WTC11 (cell line): ENCODE data around the gene APLF. TPM values are rescaled to one million over a fixed set of nuclear protein-coding genes. Genes with fewer than 3 reads are reported as not detected.

Experiments used
- ATAC-seq: fragments of 200-7000 bp; cut with Tn5 transposase; 2 replicates; pipeline ENCODE4 v1.10.0; 2021; ENCODE audit warnings: mild to moderate bottlenecking, moderate library complexity
- CTCF ChIA-PET: fragments of 300-600 bp; sonication (Branson Sonifier 250); formaldehyde crosslinking; loops from one replicate; lab custom pipeline; 2021; ENCODE audit warnings: antibody characterized with exemption; lab: Charles Lee
- POLR2A ChIA-PET: fragments of 350-600 bp; sonication (Branson Sonifier 250); formaldehyde crosslinking; loops from one replicate; lab custom pipeline; 2021; ENCODE audit warnings: antibody characterized with exemption; lab: Charles Lee
- DNase-seq: peaks from one replicate; pipeline ENCODE4 v3.0.0; 2021; ENCODE audit warnings: low spot score
- H3K27ac Mint-ChIP-seq: 2 replicates; pipeline ENCODE4 v1.8.0; 2021; ENCODE audit warnings: mixed read lengths
- H3K27me3 Mint-ChIP-seq: 2 replicates; pipeline ENCODE4 v1.8.0; 2021; ENCODE audit warnings: low read depth, mild to moderate bottlenecking, moderate library complexity, mixed read lengths
- H3K36me3 Mint-ChIP-seq: 2 replicates; pipeline ENCODE4 v1.8.0; 2021; ENCODE audit warnings: mixed read lengths
- H3K4me1 Mint-ChIP-seq: 2 replicates; pipeline ENCODE4 v1.8.0; 2022; ENCODE audit warnings: mixed read lengths
- H3K4me3 Mint-ChIP-seq: 2 replicates; pipeline ENCODE4 v1.8.0; 2021; ENCODE audit warnings: mild to moderate bottlenecking, moderate library complexity, mixed read lengths
- H3K9me3 Mint-ChIP-seq: 2 replicates; pipeline ENCODE4 v1.8.0; 2021; ENCODE audit warnings: mixed read lengths
- CBFB ChIP-seq: sonication (generic); formaldehyde crosslinking; IDR thresholded peaks from 2 replicates; pipeline ENCODE4 v1.8.1; 2022; ENCODE audit warnings: mild to moderate bottlenecking, low read depth, missing genetic modification reagents
- ESRRA ChIP-seq: sonication (generic); formaldehyde crosslinking; IDR thresholded peaks from 2 replicates; pipeline ENCODE4 v1.8.1; 2022; ENCODE audit warnings: mild to moderate bottlenecking, missing genetic modification reagents, borderline replicate concordance
- KAT7 ChIP-seq: sonication (generic); formaldehyde crosslinking; IDR thresholded peaks from 2 replicates; pipeline ENCODE4 v1.8.1; 2023; ENCODE audit warnings: missing genetic modification reagents, mild to moderate bottlenecking, borderline replicate concordance
- ZNF396 ChIP-seq: fragments of 250-450 bp; sonication (Bioruptor Pico); IDR thresholded peaks from 2 replicates; pipeline ENCODE4 v1.8.0; 2021; ENCODE audit warnings: mild to moderate bottlenecking, moderate library complexity, borderline replicate concordance
- ZNF671 ChIP-seq: fragments of 250-450 bp; sonication (Bioruptor Pico); IDR thresholded peaks from 2 replicates; pipeline ENCODE4 v1.8.0; 2021; ENCODE audit warnings: mild to moderate bottlenecking
- total RNA-seq: library from RNA; stranded (reverse); gene quantifications from 3 replicates; pipeline ENCODE4 v1.2.3, GENCODE V29; 2021
- TF ChIP-seq, protein P1 (sequence below): fragments of 250-450 bp; sonication (Bioruptor Pico); IDR thresholded peaks from 2 replicates; pipeline ENCODE4 v1.9.0; 2021; ENCODE audit warnings: mild to moderate bottlenecking
- TF ChIP-seq, protein P2 (sequence below): fragments of 250-450 bp; sonication (Bioruptor Pico); IDR thresholded peaks from 2 replicates; pipeline ENCODE4 v1.9.0; 2021; ENCODE audit warnings: mild to moderate bottlenecking, borderline replicate concordance
- TF ChIP-seq, protein P3 (sequence below): fragments of 250-450 bp; sonication (Bioruptor Pico); conservative IDR thresholded peaks from 2 replicates; pipeline ENCODE4 v1.9.0; 2021; ENCODE audit warnings: mild to moderate bottlenecking
- TF ChIP-seq, protein P4 (sequence below): sonication (generic); formaldehyde crosslinking; IDR thresholded peaks from 2 replicates; pipeline ENCODE4 v1.8.0; 2022; ENCODE audit warnings: mild to moderate bottlenecking, missing genetic modification reagents
- TF ChIP-seq, protein P5 (sequence below): sonication (generic); formaldehyde crosslinking; IDR thresholded peaks from 2 replicates; pipeline ENCODE4 v1.8.1; 2023; ENCODE audit warnings: mild to moderate bottlenecking, missing genetic modification reagents

The APLF gene
- total RNA-seq, 1 experiment from 2014 or later, result 2.7 TPM

DNA sequence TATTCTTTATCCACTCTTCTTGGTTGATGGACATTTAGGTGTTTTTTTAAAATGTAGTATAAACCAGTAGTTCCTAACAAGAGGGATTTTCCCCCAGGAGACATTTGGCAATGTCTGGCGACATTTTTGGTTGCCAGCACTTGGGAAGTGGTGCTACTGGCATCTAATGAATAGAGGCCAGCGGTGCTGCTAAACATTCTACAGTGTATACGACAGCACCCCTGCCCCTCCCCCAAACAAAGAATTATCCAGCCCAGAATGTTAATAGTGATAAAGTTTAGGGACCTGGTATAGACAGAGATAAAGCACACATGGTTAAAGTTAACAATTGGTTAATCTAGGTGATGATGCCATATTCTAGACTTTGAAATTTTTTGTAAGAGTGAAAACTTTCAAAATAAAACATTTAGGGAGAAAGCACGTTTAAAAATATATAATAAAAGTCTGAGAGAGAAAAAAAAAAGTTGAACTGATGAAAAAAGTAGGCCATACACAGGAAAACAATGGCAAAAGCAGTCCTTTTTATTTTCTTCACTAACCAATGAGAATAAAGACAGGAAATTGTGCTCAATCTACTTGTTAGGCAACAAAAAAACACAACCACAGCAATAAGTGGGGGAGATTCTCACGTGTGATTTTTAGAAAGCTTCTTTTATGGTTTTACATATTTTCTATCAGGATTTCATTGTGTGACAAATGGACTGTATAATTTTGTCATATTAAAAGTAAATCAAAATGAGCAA is 15.1 kb upstream of the APLF start (continued):
- TF ChIP-seq ESRRA (CRISPR knock-in tag) (no peak), CBFB (CRISPR knock-in tag) (no peak), ZNF396 (CRISPR knock-in tag) (no peak), ZNF671 (CRISPR knock-in tag) (no peak), KAT7 (CRISPR knock-in tag) (no peak)
- TF ChIP-seq, protein P1, sequence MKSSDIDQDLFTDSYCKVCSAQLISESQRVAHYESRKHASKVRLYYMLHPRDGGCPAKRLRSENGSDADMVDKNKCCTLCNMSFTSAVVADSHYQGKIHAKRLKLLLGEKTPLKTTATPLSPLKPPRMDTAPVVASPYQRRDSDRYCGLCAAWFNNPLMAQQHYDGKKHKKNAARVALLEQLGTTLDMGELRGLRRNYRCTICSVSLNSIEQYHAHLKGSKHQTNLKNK (CRISPR knock-in tag), result no peak
- TF ChIP-seq, protein P2, sequence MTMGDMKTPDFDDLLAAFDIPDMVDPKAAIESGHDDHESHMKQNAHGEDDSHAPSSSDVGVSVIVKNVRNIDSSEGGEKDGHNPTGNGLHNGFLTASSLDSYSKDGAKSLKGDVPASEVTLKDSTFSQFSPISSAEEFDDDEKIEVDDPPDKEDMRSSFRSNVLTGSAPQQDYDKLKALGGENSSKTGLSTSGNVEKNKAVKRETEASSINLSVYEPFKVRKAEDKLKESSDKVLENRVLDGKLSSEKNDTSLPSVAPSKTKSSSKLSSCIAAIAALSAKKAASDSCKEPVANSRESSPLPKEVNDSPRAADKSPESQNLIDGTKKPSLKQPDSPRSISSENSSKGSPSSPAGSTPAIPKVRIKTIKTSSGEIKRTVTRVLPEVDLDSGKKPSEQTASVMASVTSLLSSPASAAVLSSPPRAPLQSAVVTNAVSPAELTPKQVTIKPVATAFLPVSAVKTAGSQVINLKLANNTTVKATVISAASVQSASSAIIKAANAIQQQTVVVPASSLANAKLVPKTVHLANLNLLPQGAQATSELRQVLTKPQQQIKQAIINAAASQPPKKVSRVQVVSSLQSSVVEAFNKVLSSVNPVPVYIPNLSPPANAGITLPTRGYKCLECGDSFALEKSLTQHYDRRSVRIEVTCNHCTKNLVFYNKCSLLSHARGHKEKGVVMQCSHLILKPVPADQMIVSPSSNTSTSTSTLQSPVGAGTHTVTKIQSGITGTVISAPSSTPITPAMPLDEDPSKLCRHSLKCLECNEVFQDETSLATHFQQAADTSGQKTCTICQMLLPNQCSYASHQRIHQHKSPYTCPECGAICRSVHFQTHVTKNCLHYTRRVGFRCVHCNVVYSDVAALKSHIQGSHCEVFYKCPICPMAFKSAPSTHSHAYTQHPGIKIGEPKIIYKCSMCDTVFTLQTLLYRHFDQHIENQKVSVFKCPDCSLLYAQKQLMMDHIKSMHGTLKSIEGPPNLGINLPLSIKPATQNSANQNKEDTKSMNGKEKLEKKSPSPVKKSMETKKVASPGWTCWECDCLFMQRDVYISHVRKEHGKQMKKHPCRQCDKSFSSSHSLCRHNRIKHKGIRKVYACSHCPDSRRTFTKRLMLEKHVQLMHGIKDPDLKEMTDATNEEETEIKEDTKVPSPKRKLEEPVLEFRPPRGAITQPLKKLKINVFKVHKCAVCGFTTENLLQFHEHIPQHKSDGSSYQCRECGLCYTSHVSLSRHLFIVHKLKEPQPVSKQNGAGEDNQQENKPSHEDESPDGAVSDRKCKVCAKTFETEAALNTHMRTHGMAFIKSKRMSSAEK (CRISPR knock-in tag), result no peak
- TF ChIP-seq, protein P3, sequence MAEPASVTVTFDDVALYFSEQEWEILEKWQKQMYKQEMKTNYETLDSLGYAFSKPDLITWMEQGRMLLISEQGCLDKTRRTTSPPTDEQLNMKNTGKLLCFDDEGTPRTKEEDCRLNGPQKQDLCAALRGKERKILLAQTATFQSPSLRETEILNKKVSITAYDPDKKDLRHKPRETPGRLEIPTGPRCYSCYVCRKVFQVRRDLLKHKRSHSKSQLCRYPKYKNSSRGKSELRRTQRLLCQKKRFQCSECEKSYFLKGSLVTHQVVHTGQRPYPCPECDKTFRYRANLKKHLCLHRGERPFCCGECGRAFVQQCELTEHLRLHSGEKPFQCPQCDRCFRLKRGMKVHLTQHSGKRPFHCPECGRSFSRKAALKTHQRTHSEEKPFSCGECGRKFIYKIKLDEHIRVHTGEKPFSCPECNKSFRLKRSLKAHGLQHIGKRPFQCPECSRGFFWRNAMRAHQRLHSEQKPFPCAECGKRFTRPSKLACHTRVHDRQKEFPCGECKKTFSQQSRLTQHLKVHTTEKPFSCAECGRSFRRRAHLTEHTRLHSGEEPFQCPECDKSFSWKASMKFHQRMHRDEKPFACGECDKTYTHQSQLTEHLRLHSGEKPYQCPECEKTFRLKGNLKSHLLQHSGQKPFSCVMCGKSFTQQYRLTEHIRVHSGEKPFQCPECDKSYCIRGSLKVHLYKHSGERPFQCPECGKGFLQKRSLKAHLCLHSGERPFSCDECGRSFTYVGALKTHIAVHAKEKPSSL, result no peak
- TF ChIP-seq, protein P4, sequence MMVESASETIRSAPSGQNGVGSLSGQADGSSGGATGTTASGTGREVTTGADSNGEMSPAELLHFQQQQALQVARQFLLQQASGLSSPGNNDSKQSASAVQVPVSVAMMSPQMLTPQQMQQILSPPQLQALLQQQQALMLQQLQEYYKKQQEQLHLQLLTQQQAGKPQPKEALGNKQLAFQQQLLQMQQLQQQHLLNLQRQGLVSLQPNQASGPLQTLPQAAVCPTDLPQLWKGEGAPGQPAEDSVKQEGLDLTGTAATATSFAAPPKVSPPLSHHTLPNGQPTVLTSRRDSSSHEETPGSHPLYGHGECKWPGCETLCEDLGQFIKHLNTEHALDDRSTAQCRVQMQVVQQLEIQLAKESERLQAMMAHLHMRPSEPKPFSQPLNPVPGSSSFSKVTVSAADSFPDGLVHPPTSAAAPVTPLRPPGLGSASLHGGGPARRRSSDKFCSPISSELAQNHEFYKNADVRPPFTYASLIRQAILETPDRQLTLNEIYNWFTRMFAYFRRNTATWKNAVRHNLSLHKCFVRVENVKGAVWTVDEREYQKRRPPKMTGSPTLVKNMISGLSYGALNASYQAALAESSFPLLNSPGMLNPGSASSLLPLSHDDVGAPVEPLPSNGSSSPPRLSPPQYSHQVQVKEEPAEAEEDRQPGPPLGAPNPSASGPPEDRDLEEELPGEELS (CRISPR knock-in tag), result no peak

DNA sequence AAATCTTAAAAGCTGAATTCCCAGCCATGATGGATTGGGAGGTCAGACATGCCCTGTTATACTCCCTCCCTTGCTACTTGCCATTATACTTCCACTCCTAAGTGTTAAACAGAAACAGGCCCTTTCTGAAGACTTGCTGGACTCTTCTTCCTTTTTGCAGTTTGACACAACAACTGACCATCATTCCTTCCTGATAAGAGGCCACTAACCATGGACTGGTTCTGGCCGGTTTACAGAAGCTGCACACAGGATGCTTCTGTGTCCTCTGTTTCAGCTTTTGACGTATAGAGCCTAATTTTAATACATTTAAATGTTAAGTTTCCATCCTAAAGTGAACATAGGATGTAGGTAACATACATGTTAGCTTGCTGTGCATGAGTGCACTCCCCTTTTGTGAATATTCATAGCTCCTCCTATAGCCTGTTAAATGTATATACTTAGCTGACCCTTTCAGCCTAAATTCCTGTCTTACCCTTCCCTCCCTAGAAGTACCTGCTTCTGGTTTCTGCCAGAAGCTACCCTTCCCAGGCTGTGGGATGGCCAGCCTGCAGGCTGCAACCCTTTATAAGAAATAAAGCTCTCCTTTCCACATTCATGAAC is 13.5 kb upstream of the APLF start:
- POLR2A ChIA-PET, result interaction anchor here (0.9 kb wide), 1 partner anchor 13 kb away, joined by 3 read pairs; the partner anchor contains the start of genes APLF and FBXO48
- CTCF ChIA-PET, result interaction anchor here (0.6 to 2.2 kb wide), 3 partner anchors 9 to 142 kb away, joined by 3 to 10 read pairs (median 3); no protein-coding TSS in a partner anchor
- no peak overlapping the region for H3K27ac Mint-ChIP-seq
- no peaks in the 10 kb centered on the region for H3K36me3 Mint-ChIP-seq
- ATAC-seq (no peak), DNase-seq (no peak)
- H3K4me3 Mint-ChIP-seq, result no peak overlapping the region
- no peaks in the 10 kb centered on the region for H3K4me1 Mint-ChIP-seq
- no peaks in the 10 kb centered on the region for H3K27me3 Mint-ChIP-seq
- H3K9me3 Mint-ChIP-seq, result no peaks in the 10 kb centered on the region
- TF ChIP-seq, protein P3, result no peak
- TF ChIP-seq, protein P5, sequence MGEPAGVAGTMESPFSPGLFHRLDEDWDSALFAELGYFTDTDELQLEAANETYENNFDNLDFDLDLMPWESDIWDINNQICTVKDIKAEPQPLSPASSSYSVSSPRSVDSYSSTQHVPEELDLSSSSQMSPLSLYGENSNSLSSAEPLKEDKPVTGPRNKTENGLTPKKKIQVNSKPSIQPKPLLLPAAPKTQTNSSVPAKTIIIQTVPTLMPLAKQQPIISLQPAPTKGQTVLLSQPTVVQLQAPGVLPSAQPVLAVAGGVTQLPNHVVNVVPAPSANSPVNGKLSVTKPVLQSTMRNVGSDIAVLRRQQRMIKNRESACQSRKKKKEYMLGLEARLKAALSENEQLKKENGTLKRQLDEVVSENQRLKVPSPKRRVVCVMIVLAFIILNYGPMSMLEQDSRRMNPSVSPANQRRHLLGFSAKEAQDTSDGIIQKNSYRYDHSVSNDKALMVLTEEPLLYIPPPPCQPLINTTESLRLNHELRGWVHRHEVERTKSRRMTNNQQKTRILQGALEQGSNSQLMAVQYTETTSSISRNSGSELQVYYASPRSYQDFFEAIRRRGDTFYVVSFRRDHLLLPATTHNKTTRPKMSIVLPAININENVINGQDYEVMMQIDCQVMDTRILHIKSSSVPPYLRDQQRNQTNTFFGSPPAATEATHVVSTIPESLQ (CRISPR knock-in tag), result no peak
